Uterus (tissue), 4 donors: Measurements from ENCODE around the gene SLC7A14. TPM values are rescaled to one million over a fixed set of nuclear protein-coding genes. Genes with fewer than 3 reads are reported as not detected.

Experiments used
- DNase-seq, 2 donors: peaks; one replicate each; pipeline ENCODE4 v3.0.0-alpha.2; 2019 to 2020
- H3K27ac ChIP-seq, 2 donors: fragments of 200-600 bp; sonication (generic); 1 replicate in 1 of 2; 2 replicates in 1 of 2; pipeline ENCODE4 v1.5.1; 2016 to 2018
- H3K27me3 ChIP-seq, 2 donors: fragments of 200-600 bp; sonication (generic); one replicate each; pipeline ENCODE4 v1.5.1; 2018 to 2019; ENCODE audit warnings: control low read depth in 1 of 2
- H3K36me3 ChIP-seq, 2 donors: fragments of 200-600 bp; sonication (generic); one replicate each; pipeline ENCODE4 v1.5.1; 2019; ENCODE audit warnings: control low read depth in 1 of 2
- H3K4me1 ChIP-seq, 2 donors: fragments of 200-600 bp; sonication (generic); one replicate each; pipeline ENCODE4 v1.5.1; 2018 to 2019; ENCODE audit warnings: control low read depth in 1 of 2
- H3K4me3 ChIP-seq, 2 donors: fragments of 200-600 bp; sonication (generic); 1 replicate in 1 of 2; 2 replicates in 1 of 2; pipeline ENCODE4 v1.5.1; 2018 to 2019; ENCODE audit warnings: mild to moderate bottlenecking in 1 of 2
- H3K9me3 ChIP-seq, 2 donors: fragments of 200-600 bp; sonication (generic); one replicate each; pipeline ENCODE4 v1.5.1; 2019; ENCODE audit warnings: control low read depth in 1 of 2
- POLR2A ChIP-seq, 2 donors: fragments of 450-650 bp; IDR thresholded peaks; one replicate each; pipeline ENCODE4 v1.6.1; 2016; ENCODE audit warnings: antibody characterized with exemption in 2 of 2, mild to moderate bottlenecking in 1 of 2, moderate library complexity in 1 of 2
- intact Hi-C: fragments of 100-400 bp; cut with DNase I; formaldehyde crosslinking; loops from one replicate; pipeline ENCODE4 v1.15.1; 2023; ENCODE audit warnings: low total_unique reads
- total RNA-seq, 4 donors: library from RNA; depleted of rRNA in 3 of 4; stranded (reverse); fragments of >200 nt in 3 of 4; gene quantifications; one replicate each; pipeline versions ENCODE4 v1.1.0 to v1.2.4, GENCODE V29; 2014 to 2023
- TF ChIP-seq, protein P1 (sequence below), 4 experiments: fragments of 200-600 bp in 2 of 4; fragments of 450-650 bp in 2 of 4; sonication (generic) in 2 of 4; IDR thresholded peaks; one replicate each; pipeline ENCODE4 v1.5.1; 2016 to 2019; ENCODE audit warnings: antibody characterized with exemption in 4 of 4, mild to moderate bottlenecking in 2 of 4, moderate library complexity in 1 of 4
- donor health status: DM: yes; HTN: yes; CAD: no.

Gene SLC7A14
- total RNA-seq, 4 donors from 2014 or later: 0.55 TPM; not detected in 3

GRCh38 chr3:170502297-170502696, 83.6 kb downstream of the SLC7A14 start:
- intact Hi-C loops: no loop called here
- Histone ChIP-seq H3K27ac (peak overlapping the region in 1 of 2 donors; percentile 16), H3K4me3 (no peak overlapping the region), H3K9me3 (no peaks in the 10 kb centered on the region), H3K27me3 (no peaks in the 10 kb centered on the region), H3K4me1 (no peaks in the 10 kb centered on the region), H3K36me3 (no peaks in the 10 kb centered on the region)
- no peak for TF ChIP-seq POLR2A (IDR thresholded peaks at IDR 0.05)
- TF ChIP-seq, protein P1, sequence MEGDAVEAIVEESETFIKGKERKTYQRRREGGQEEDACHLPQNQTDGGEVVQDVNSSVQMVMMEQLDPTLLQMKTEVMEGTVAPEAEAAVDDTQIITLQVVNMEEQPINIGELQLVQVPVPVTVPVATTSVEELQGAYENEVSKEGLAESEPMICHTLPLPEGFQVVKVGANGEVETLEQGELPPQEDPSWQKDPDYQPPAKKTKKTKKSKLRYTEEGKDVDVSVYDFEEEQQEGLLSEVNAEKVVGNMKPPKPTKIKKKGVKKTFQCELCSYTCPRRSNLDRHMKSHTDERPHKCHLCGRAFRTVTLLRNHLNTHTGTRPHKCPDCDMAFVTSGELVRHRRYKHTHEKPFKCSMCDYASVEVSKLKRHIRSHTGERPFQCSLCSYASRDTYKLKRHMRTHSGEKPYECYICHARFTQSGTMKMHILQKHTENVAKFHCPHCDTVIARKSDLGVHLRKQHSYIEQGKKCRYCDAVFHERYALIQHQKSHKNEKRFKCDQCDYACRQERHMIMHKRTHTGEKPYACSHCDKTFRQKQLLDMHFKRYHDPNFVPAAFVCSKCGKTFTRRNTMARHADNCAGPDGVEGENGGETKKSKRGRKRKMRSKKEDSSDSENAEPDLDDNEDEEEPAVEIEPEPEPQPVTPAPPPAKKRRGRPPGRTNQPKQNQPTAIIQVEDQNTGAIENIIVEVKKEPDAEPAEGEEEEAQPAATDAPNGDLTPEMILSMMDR (IDR thresholded peaks at IDR 0.05): no peak
- peak; percentile 53 to 64 for DNase-seq

DNA sequence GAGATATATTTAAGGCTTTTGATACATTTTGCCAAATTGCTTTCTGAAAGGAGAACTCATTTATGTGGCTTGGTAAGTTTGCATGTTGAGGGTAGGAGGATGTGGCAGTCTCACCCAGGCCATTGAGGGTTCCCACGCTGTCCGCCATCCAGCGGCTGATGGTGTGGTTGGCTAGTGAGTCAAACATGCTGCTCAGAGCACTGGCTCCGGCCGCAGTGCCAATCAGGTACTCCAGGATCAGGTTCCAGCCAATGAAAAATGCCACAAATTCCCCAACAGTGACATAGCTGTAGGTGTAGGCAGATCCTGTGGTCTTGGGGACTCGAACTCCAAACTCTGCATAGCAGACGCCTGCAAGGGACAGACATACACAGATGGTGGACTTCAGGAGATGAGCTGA, 84.9 kb downstream of the SLC7A14 start:
- Histone ChIP-seq H3K27me3 (no peaks in the 10 kb centered on the region), H3K4me1 (no peaks in the 10 kb centered on the region), H3K36me3 (no peaks in the 10 kb centered on the region), H3K27ac (no peak overlapping the region), H3K4me3 (no peak overlapping the region), H3K9me3 (no peaks in the 10 kb centered on the region)
- no peak for DNase-seq
- TF ChIP-seq, protein P1 (IDR thresholded peaks at IDR 0.05): no peak
- TF ChIP-seq POLR2A (IDR thresholded peaks at IDR 0.05): no peak
- intact Hi-C loops: no loop called here

DNA sequence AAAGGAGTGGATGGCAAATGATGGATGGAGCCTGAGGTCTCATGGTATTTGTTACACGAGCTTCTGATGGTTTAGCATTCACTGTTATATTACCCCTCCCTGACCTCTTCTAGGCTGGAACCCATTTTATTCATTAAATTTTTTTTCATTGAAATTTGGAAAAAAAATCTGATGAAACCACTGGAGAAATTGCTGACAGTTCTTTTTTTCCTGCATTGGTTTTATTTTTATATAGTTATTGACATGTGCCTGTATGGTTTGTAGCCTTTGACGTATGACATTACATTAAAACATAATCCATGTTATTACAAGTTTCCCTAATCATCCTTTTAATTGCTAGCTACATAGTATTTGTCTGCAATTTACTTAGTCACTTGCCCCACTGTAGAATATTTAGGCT, 85.4 kb downstream of the SLC7A14 start:
- H3K36me3 ChIP-seq: no peaks in the 10 kb centered on the region
- intact Hi-C loops: no loop called here
- no peak overlapping the region for H3K4me3 ChIP-seq

DNA sequence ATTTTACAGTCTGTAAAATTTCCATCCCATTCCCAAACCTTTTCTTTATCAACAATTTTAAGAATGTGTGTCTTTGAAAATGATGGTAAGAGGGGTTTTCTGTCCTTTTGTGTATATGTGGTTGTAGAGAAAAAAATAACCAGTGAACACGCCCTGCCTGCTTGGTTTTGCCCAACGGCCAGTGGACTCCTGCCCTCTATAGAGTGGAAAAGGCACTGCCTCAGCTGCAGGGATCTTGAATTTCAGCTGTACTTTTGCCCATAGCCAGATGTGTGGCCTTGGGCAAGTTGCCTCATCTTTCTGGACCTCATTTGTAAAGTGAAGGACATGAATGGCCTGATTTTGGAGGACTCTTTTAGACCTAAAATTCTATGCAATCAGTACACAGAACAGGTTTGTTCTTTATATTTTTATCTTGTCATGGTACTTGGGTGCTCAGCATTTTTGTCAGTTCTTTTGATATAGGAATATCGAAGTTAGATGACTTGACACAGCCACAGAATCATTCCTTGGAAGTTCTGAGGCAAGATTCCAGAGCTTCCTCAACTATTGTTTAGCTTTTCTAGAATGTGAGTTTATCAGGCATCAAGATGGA, 86.2 kb downstream of the SLC7A14 start:
- no peaks in the 10 kb centered on the region for H3K27me3 ChIP-seq
- H3K4me1 ChIP-seq: no peaks in the 10 kb centered on the region
- no peak overlapping the region for H3K4me3 ChIP-seq
- H3K36me3 ChIP-seq: no peaks in the 10 kb centered on the region
- H3K27ac ChIP-seq: no peak overlapping the region
- intact Hi-C loops: no loop called here
- TF ChIP-seq POLR2A (IDR thresholded peaks at IDR 0.05): no peak
- TF ChIP-seq, protein P1 (IDR thresholded peaks at IDR 0.05): peak in 3 of 4 experiments; percentile 7 to 37 (median 17)
- H3K9me3 ChIP-seq: no peaks in the 10 kb centered on the region
- DNase-seq: peak in 1 of 2 donors; percentile 24

More for the DNA sequence above, 85.4 kb downstream of the SLC7A14 start:
- H3K9me3 ChIP-seq: no peaks in the 10 kb centered on the region
- H3K4me1 ChIP-seq: no peaks in the 10 kb centered on the region
- no peaks in the 10 kb centered on the region for H3K27me3 ChIP-seq
- TF ChIP-seq, protein P1 (IDR thresholded peaks at IDR 0.05): no peak
- no peak for TF ChIP-seq POLR2A (IDR thresholded peaks at IDR 0.05)
- no peak for DNase-seq
- H3K27ac ChIP-seq: no peak overlapping the region

DNA sequence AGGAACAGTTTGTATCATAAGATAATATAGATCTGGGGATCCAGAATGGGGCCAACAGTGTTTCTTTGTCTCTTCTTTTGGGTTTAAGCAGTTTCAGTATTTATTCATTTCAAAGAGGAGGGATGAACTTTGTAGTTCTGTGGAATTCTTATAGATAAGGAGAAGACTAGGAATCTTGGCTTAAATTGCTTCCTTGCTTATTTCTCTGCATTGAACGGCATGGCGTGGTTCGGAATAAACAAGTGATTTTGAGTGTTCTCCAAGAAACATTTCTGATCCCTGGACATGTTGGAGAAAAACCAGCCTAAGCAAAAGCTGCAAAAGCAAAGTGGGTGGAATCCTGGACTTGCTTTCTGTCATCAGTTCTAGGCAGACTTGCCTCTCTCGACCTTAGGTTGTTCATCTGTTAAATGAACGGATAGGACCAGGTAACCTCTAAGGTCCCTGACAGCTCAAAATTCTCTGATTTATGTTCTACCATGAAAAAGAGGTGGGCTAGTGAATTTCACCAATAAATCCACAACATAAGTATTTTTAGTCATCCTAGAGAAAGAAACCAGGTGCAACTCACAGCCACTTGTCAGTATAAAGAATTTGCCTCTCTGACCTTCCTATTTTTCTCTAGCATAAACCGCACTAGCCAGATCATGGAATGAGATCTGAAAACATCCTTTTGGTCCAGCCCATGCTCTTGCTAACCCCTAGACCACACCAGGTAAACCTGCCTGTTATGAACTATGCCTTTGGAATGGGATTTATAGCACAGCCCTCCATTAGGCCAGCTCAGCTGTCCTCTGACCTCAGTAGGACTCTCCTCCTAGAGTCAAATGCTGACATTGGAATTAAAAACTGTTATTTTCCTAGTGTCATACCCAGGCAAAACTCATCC, 88.4 kb downstream of the SLC7A14 start:
- Histone ChIP-seq H3K36me3 (no peaks in the 10 kb centered on the region), H3K4me3 (no peak overlapping the region), H3K27ac (peak overlapping the region; percentile 60 to 62), H3K4me1 (peaks cover 0 to 4% of the 10 kb centered on the region in 2 donors), H3K27me3 (no peaks in the 10 kb centered on the region), H3K9me3 (no peaks in the 10 kb centered on the region)
- intact Hi-C loops: no loop called here
- no peak for DNase-seq
- TF ChIP-seq, protein P1 (IDR thresholded peaks at IDR 0.05): no peak
- TF ChIP-seq POLR2A (IDR thresholded peaks at IDR 0.05): no peak
